ENCODE results near the gene PSMC3. TPM values are rescaled to one million over a fixed set of nuclear protein-coding genes. Genes with fewer than 3 reads are reported as not detected.

Gene PSMC3
- total and polyA plus RNA-seq, 10 donors: 59.7 to 105 (median 71.7) TPM

DNA sequence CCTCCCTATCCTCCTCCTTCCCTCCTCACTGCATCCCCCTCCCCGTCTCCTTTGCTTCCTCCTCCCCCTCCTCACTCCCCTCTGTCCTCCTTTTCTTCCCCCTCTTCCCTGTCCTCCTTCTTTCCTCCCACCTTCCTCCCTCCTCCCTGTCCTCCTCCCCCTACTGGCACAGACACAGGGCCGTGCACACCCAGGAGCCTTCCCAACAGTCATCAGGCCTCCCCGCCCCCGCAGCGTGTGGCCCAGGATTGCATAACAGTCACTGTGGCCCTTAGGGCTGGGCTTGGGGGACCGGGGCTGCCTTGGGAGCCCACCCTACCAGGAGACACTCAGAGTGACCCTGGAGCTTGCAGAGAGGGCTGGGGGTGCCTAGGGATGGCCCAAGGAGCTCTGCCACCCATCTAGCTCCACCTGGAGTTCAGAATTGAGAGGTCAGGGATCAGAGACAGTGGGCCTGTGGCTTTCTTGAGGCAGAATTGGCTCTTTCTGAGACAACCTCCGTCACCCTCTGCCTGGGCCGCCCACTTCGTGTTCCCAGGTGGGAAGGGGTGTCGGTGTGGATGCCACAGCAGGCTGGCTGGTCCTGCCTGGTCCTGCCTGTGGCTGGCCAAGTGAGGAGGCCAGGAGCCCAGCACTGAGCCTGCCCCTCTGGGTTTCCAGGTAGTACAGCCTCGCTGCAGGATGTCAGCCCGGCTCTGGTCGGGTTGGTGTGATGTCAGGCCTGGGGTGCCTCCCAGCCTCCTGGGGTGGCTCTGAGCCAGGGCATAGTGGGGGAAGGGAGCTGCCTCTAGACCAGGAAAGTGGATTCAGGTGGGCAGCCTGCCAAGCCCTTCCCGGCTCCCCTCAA lies 49.5 kb downstream of the PSMC3 start:
- Histone ChIP-seq H3K4me1 (peaks cover 4 to 68% (median 33%) of the 10 kb centered on the region in 6 donors), H3K4me3 (peak overlapping the region; percentile 31 to 77 (median 52)), H3K36me3 (peaks cover 0 to 48% (median 17%) of the 10 kb centered on the region in 6 donors), H3K9me3 (no peaks in the 10 kb centered on the region), H3K27ac (peak overlapping the region; percentile 83 to 98 (median 94)), H3K27me3 (replicated peaks in 1 of 7) (no peaks in the 10 kb centered on the region)
- TF ChIP-seq POLR2A (IDR thresholded peaks at IDR 0.05) (no peak), POLR2AphosphoS5 (IDR thresholded peaks at IDR 0.05) (peak; percentile 48 to 83 (median 59))
- TF ChIP-seq, protein P1, sequence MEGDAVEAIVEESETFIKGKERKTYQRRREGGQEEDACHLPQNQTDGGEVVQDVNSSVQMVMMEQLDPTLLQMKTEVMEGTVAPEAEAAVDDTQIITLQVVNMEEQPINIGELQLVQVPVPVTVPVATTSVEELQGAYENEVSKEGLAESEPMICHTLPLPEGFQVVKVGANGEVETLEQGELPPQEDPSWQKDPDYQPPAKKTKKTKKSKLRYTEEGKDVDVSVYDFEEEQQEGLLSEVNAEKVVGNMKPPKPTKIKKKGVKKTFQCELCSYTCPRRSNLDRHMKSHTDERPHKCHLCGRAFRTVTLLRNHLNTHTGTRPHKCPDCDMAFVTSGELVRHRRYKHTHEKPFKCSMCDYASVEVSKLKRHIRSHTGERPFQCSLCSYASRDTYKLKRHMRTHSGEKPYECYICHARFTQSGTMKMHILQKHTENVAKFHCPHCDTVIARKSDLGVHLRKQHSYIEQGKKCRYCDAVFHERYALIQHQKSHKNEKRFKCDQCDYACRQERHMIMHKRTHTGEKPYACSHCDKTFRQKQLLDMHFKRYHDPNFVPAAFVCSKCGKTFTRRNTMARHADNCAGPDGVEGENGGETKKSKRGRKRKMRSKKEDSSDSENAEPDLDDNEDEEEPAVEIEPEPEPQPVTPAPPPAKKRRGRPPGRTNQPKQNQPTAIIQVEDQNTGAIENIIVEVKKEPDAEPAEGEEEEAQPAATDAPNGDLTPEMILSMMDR (IDR thresholded peaks at IDR 0.05 in 8 of 11, conservative IDR thresholded peaks at IDR 0.05 in 3 of 11): peak in 2 of 11 experiments; percentile 23 to 40
- 21 to 43% (median 39%) methylated on average over 7 to 14 of the region's 14 CpGs for WGBS, 5 donors
- intact Hi-C loops (cut with DNase I; ENCODE audit: low total_unique reads): no loop called here
- DNase-seq: peak; percentile 91

DNA sequence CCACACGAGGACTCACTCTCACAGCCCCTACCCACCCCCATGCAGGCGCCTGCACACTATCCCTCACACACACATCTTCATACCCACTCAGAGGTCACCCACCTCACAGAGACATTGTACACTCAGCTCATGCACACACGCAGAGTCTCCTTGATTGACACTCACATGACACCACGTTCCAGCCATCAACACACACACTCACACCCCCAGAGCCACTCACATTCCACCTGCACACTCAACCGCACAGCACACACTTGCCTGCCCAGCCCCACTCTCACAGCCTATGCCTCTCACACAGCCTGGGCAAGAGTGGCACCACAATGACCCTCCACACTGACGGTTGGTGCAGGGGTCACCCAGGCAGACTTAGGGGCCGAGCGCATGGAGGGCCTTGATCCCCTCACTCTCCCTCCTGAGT lies 50.1 kb downstream of the PSMC3 start:
- TF ChIP-seq POLR2A (IDR thresholded peaks at IDR 0.05): no peak
- no peak for TF ChIP-seq POLR2AphosphoS5 (IDR thresholded peaks at IDR 0.05)
- TF ChIP-seq, protein P1 (IDR thresholded peaks at IDR 0.05 in 8 of 11, conservative IDR thresholded peaks at IDR 0.05 in 3 of 11): no peak
- intact Hi-C loops (cut with DNase I; ENCODE audit: low total_unique reads): no loop called here
- Histone ChIP-seq H3K36me3 (peaks cover 0 to 52% (median 17%) of the 10 kb centered on the region in 6 donors), H3K9me3 (no peaks in the 10 kb centered on the region), H3K4me1 (peaks cover 4 to 73% (median 33%) of the 10 kb centered on the region in 6 donors), H3K27me3 (replicated peaks in 1 of 7) (no peaks in the 10 kb centered on the region), H3K27ac (peak overlapping the region in 7 of 8 donors; percentile 85 to 98 (median 97)), H3K4me3 (peak overlapping the region; percentile 31 to 77 (median 52))
- peak; percentile 76 for DNase-seq
- 43 to 72% (median 57%) methylated on average over 8 of the region's 8 CpGs for WGBS, 5 donors

DNA sequence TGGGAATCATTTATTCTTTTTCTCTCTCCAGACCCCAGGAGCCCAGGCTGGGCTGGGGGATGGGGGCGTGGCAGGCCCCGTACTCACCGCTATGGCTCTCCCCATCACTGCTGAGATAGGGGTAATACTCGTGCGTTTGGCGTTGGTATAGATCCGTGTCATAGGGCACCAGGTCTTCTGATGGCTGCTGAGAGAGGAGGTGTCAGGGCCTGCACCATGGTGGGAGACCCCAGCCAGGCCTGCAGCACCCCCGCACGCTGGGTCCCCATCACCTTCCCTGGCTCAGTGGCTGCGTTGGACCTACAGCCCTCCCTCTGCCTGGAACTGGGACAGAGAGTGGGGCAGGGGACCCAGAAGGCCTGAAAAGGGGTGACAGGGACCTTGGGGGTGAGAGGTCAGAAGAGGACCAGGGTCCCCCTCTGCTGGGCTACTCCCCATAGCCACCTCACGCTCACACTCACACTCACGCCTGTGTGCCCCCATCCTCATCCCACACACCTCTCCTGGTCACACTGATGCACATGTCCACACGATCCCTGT lies 50.6 kb downstream of the PSMC3 start:
- H3K36me3 ChIP-seq: peaks cover 0 to 57% (median 17%) of the 10 kb centered on the region in 6 donors
- H3K27ac ChIP-seq: peak overlapping the region in 7 of 8 donors; percentile 85 to 98 (median 97)
- peak overlapping the region in 7 of 8 donors; percentile 31 to 77 (median 52) for H3K4me3 ChIP-seq
- TF ChIP-seq, protein P1 (IDR thresholded peaks at IDR 0.05 in 8 of 11, conservative IDR thresholded peaks at IDR 0.05 in 3 of 11): no peak
- peak in 1 of 3 donors; percentile 58 for TF ChIP-seq POLR2AphosphoS5 (IDR thresholded peaks at IDR 0.05)
- TF ChIP-seq POLR2A (IDR thresholded peaks at IDR 0.05): no peak
- peaks cover 4 to 78% (median 32%) of the 10 kb centered on the region in 6 donors for H3K4me1 ChIP-seq
- peak; percentile 78 for DNase-seq
- no peaks in the 10 kb centered on the region for H3K9me3 ChIP-seq
- intact Hi-C loops (cut with DNase I; ENCODE audit: low total_unique reads): no loop called here
- WGBS, 5 donors: 81 to 94% (median 86%) methylated on average over 13 of the region's 13 CpGs
- H3K27me3 ChIP-seq (replicated peaks in 1 of 7): no peaks in the 10 kb centered on the region

DNA sequence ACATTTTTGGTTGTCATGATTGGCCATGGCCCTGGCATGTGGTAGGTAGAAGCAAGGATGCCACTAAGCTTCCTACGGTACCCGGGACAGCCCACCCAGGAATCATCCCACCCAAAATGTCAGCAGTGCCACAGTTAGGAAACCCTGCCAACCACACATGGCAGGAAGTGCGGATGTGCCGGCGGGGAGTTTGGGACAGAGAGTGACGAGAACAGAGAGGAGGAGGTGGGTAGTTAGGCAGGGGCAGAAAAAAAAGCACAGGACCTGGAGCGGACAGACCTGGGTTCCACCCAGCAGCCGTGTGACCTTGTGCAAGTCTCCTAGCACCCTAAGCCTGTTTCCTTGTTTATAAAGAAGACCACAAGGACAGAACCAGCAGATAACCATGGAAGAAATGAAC lies 51.2 kb downstream of the PSMC3 start:
- Histone ChIP-seq H3K4me1 (peaks cover 4 to 84% (median 32%) of the 10 kb centered on the region in 6 donors), H3K36me3 (peaks cover 0 to 63% (median 17%) of the 10 kb centered on the region in 6 donors), H3K4me3 (peak overlapping the region in 7 of 8 donors; percentile 31 to 77 (median 52)), H3K27ac (peak overlapping the region; percentile 19 to 98 (median 94)), H3K9me3 (no peaks in the 10 kb centered on the region), H3K27me3 (replicated peaks in 1 of 7) (no peaks in the 10 kb centered on the region)
- intact Hi-C loops (cut with DNase I; ENCODE audit: low total_unique reads): no loop called here
- no peak for TF ChIP-seq POLR2A (IDR thresholded peaks at IDR 0.05)
- TF ChIP-seq, protein P1 (IDR thresholded peaks at IDR 0.05 in 8 of 11, conservative IDR thresholded peaks at IDR 0.05 in 3 of 11): peak in 1 of 11 experiments; percentile 5
- DNase-seq: peak; percentile 75
- 30 to 69% (median 49%) methylated on average over 8 of the region's 8 CpGs for WGBS, 5 donors

Measured in spleen (tissue), 11 donors.